CD8-positive, alpha-beta memory T cell (primary cell): ENCODE data around the gene AK1. TPM values are rescaled to one million over a fixed set of nuclear protein-coding genes. Genes with fewer than 3 reads are reported as not detected.

Experiments
- CTCF ChIA-PET: fragments of 350-600 bp; sonication (Branson Sonifier 250); formaldehyde crosslinking; loops from one replicate; lab custom pipeline; 2021; ENCODE audit warnings: antibody characterized with exemption; lab: Charles Lee
- POLR2A ChIA-PET: fragments of 350-600 bp; sonication (Branson Sonifier 250); formaldehyde crosslinking; loops from one replicate; lab custom pipeline; 2021; ENCODE audit warnings: antibody characterized with exemption; lab: Charles Lee
- DNase-seq, 5 donors: peaks; one replicate each; pipeline versions ENCODE4 v3.0.0 to v3.0.0-alpha.2; 2020 to 2022; ENCODE audit warnings: mixed read lengths in 1 of 5
- H3K27ac ChIP-seq: one replicate; pipeline ENCODE4 v1.7.0; 2013; ENCODE audit warnings: low read depth, mild to moderate bottlenecking, low read length, moderate library complexity
- H3K27me3 ChIP-seq: 2 replicates; pipeline ENCODE4 v1.7.0; 2013; ENCODE audit warnings: low read length, mild to moderate bottlenecking; ENCODE audit not compliant: insufficient read depth, poor library complexity, severe bottlenecking
- H3K36me3 ChIP-seq: 2 replicates; pipeline ENCODE4 v1.7.0; 2013; ENCODE audit warnings: mild to moderate bottlenecking, low read length, moderate library complexity; ENCODE audit not compliant: insufficient read depth
- H3K4me1 ChIP-seq: 2 replicates; pipeline ENCODE4 v1.7.0; 2013; ENCODE audit warnings: mild to moderate bottlenecking, low read length, moderate library complexity; ENCODE audit not compliant: insufficient read depth
- H3K4me3 ChIP-seq: 2 replicates; pipeline ENCODE4 v1.7.0; 2013; ENCODE audit warnings: mild to moderate bottlenecking, low read length
- H3K9me3 ChIP-seq: 2 replicates; pipeline ENCODE4 v1.7.0; 2013; ENCODE audit warnings: mild to moderate bottlenecking, low read length
- H3K27ac Mint-ChIP-seq, 8 donors: one replicate each; pipeline ENCODE4 v1.8.0; 2020 to 2021; ENCODE audit warnings: mixed read lengths in 8 of 8, mild to moderate bottlenecking in 6 of 8, inconsistent platforms in 3 of 8, moderate library complexity in 3 of 8
- H3K27me3 Mint-ChIP-seq, 2 donors: one replicate each; pipeline ENCODE4 v1.8.0; 2020 to 2021; ENCODE audit warnings: mixed read lengths in 2 of 2, mild to moderate bottlenecking in 1 of 2, moderate library complexity in 1 of 2
- H3K36me3 Mint-ChIP-seq, 3 donors: one replicate each; pipeline ENCODE4 v1.8.0; 2020 to 2021; ENCODE audit warnings: mixed read lengths in 3 of 3, inconsistent platforms in 1 of 3, mild to moderate bottlenecking in 1 of 3
- H3K4me1 Mint-ChIP-seq, 3 donors: one replicate each; pipeline ENCODE4 v1.8.0; 2020 to 2021; ENCODE audit warnings: mixed read lengths in 3 of 3, inconsistent platforms in 1 of 3, mild to moderate bottlenecking in 1 of 3
- H3K4me3 Mint-ChIP-seq, 7 donors: one replicate each; pipeline ENCODE4 v1.8.0; 2020 to 2021; ENCODE audit warnings: mixed read lengths in 7 of 7, mild to moderate bottlenecking in 6 of 7, moderate library complexity in 4 of 7, inconsistent platforms in 2 of 7
- H3K9me3 Mint-ChIP-seq, 5 donors: one replicate each; pipeline ENCODE4 v1.8.0; 2020 to 2022; ENCODE audit warnings: mixed read lengths in 5 of 5, mild to moderate bottlenecking in 3 of 5, moderate library complexity in 2 of 5, inconsistent platforms in 1 of 5
- polyA plus RNA-seq: library from polyadenylated mRNA; unstranded; fragments of 300-500 nt; fragmentation: Illumina TruSeq; gene quantifications from one replicate; pipeline ENCODE4 v1.2.3, GENCODE V29; 2021
- total RNA-seq, 2 experiments: library from RNA; stranded (reverse); gene quantifications; one replicate each; pipeline ENCODE4 v1.2.3, GENCODE V29; 2021

AK1 gene
- total and polyA plus RNA-seq, 3 experiments from 2014 or later: 0.23 to 20.0 (median 15.8) TPM

DNA sequence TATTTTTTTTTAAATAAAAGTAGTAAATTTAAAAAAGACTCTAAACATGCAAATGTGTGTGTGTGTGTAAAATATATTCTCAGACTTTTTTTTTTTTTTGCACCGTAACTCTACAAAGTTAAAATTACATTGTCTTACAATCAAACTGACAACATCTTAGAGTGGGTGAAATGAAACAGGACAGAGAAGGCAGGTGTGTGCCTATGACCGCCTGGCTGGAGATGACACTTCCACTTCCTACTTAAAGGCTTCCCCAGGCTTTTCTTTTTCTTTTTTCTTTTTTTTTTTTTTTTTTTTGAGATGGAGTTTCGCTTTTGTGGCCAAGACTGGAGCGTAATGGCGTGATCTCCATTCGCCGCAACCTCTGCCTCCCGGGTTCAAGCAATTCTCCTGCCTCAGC is 2.7 kb upstream of the AK1 start:
- ChIA-PET CTCF (no interaction called here), POLR2A (interaction anchor here (0.7 kb wide), 1 partner anchor 88 kb away, joined by 4 read pairs; no protein-coding TSS in a partner anchor)
- H3K36me3 Mint-ChIP-seq: peaks cover 1 to 24% (median 4%) of the 10 kb centered on the region in 3 donors
- H3K9me3 Mint-ChIP-seq: no peaks in the 10 kb centered on the region
- Histone ChIP-seq H3K4me1 (peaks cover 5% of the 10 kb centered on the region), H3K27me3 (no peaks in the 10 kb centered on the region), H3K36me3 (no peaks in the 10 kb centered on the region), H3K4me3 (no peak overlapping the region), H3K9me3 (no peaks in the 10 kb centered on the region), H3K27ac (no peak overlapping the region)
- no peak for DNase-seq
- H3K4me1 Mint-ChIP-seq: peaks cover 9 to 34% (median 10%) of the 10 kb centered on the region in 3 donors
- peaks cover 0 to 5% of the 10 kb centered on the region in 2 donors for H3K27me3 Mint-ChIP-seq
- no peak overlapping the region for H3K4me3 Mint-ChIP-seq
- H3K27ac Mint-ChIP-seq: no peak overlapping the region

- POLR2A ChIA-PET: interaction anchor here (0.5 kb wide), 1 partner anchor 41 kb away, joined by 3 read pairs; no protein-coding TSS in a partner anchor
- peaks cover 1 to 11% (median 4%) of the 10 kb centered on the region in 3 donors for H3K36me3 Mint-ChIP-seq
- Histone ChIP-seq H3K9me3 (no peaks in the 10 kb centered on the region), H3K27me3 (no peaks in the 10 kb centered on the region), H3K27ac (no peak overlapping the region), H3K4me3 (no peak overlapping the region), H3K4me1 (peaks cover 5% of the 10 kb centered on the region), H3K36me3 (no peaks in the 10 kb centered on the region)
- H3K4me3 Mint-ChIP-seq: no peak overlapping the region
- DNase-seq: no peak
- no peaks in the 10 kb centered on the region for H3K9me3 Mint-ChIP-seq
- H3K27ac Mint-ChIP-seq: peak overlapping the region in 1 of 8 donors; percentile 88
- H3K27me3 Mint-ChIP-seq: peaks cover 0 to 5% of the 10 kb centered on the region in 2 donors
- peaks cover 3 to 21% (median 4%) of the 10 kb centered on the region in 3 donors for H3K4me1 Mint-ChIP-seq
- CTCF ChIA-PET: no interaction called here
Measured at GRCh38 chr9:127878652-127879390, 1.3 kb upstream of the AK1 start.

DNA sequence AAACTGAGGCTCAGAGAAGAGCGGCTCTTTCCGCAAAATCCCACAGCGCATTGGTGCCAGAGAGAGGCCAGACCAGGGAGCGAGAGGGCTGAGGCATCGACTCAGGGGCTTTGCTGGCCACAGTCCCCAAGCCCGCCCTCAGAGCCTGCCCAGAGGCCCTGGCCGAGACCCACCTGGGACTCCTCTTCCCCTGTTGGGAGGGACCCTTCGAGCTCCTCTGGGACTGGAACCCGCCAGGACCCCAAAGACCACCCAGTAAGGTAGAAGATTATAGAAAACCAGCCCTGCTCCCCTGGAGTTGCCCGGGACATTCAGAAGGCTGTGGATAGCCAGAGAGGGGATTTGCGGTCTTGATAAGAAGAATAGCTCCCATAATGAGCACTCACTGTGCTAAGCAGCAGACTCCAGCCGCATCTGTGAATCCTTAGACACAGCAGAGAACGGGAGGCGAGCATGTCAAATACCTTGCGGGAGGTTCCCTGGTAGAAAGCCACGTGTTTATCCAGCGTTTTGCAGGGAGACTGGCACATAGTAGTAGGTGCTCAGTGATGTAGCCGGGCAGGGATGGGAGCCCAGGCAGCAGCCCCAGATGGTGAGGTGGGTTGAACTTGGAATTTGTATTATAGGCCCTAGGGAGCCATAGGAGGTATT is 651 bp upstream of the AK1 start:
- Mint-ChIP-seq H3K4me3 (peak overlapping the region in 2 of 7 donors; percentile 26 to 44), H3K27ac (peak overlapping the region in 1 of 8 donors; percentile 66), H3K4me1 (peaks cover 2 to 21% (median 4%) of the 10 kb centered on the region in 3 donors), H3K27me3 (peaks cover 0 to 5% of the 10 kb centered on the region in 2 donors), H3K36me3 (peaks cover 1 to 9% (median 4%) of the 10 kb centered on the region in 3 donors), H3K9me3 (no peaks in the 10 kb centered on the region)
- ChIA-PET CTCF (interaction anchor here (1.6 kb wide), 1 partner anchor 11 kb away, joined by 3 read pairs; no protein-coding TSS in a partner anchor), POLR2A (no interaction called here)
- H3K9me3 ChIP-seq: no peaks in the 10 kb centered on the region
- no peaks in the 10 kb centered on the region for H3K36me3 ChIP-seq
- H3K27ac ChIP-seq: no peak overlapping the region
- no peaks in the 10 kb centered on the region for H3K27me3 ChIP-seq
- DNase-seq: no peak
- H3K4me1 ChIP-seq: peaks cover 5% of the 10 kb centered on the region
- H3K4me3 ChIP-seq: no peak overlapping the region

DNA sequence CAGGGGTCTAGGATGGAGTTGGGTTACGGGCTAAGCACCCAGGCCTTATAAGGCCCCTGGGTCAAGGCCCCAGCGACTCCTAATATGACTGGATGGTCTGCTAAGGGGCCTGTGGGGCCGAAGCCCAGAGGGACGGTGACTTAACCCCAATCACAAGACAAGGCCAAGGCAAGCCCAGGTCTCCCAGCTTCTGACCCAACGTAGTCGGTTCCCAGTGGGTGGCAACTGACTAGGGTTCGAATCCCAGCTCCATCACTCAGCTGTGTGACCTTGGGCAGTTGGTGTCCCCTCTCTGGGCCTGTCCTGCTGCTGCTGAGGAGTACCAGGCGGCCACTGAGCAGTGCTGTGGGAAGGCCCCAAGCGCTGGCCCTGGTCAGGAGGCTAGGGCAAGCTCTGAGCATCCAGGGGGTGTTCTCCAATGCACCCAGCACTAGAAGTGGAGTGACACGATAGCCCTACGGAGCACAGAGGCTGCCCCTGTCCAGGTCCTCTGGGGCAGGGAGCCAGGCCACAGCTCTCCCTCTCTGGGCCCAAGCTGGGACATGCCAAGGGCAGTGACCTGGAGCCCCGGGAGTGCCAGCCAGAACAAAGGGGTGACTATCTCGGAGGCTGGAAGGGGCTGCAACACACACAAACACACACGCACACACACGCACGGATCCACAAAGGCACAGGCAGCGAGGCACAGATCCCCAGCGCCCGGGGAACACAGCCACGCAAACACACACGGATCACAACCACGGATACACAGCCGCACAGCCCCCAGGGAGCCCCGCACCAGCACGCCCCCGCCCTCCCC is 512 bp downstream of the AK1 start:
- Histone ChIP-seq H3K27ac (no peak overlapping the region), H3K9me3 (no peaks in the 10 kb centered on the region), H3K4me3 (no peak overlapping the region), H3K36me3 (no peaks in the 10 kb centered on the region), H3K4me1 (peaks cover 5% of the 10 kb centered on the region), H3K27me3 (no peaks in the 10 kb centered on the region)
- ChIA-PET CTCF (interaction anchor here (1.3 to 1.7 kb wide), 4 partner anchors 10 to 142 kb away, joined by 3 to 5 read pairs (median 4); partner anchors contain the start of gene TOR2A), POLR2A (no interaction called here)
- Mint-ChIP-seq H3K4me1 (peaks cover 2 to 16% (median 4%) of the 10 kb centered on the region in 3 donors), H3K27me3 (peaks cover 0 to 5% of the 10 kb centered on the region in 2 donors), H3K9me3 (no peaks in the 10 kb centered on the region), H3K27ac (peak overlapping the region in 1 of 8 donors; percentile 88), H3K4me3 (peak overlapping the region in 4 of 7 donors; percentile 19 to 51 (median 38)), H3K36me3 (peaks cover 1 to 5% (median 4%) of the 10 kb centered on the region in 3 donors)
- DNase-seq: no peak

DNA sequence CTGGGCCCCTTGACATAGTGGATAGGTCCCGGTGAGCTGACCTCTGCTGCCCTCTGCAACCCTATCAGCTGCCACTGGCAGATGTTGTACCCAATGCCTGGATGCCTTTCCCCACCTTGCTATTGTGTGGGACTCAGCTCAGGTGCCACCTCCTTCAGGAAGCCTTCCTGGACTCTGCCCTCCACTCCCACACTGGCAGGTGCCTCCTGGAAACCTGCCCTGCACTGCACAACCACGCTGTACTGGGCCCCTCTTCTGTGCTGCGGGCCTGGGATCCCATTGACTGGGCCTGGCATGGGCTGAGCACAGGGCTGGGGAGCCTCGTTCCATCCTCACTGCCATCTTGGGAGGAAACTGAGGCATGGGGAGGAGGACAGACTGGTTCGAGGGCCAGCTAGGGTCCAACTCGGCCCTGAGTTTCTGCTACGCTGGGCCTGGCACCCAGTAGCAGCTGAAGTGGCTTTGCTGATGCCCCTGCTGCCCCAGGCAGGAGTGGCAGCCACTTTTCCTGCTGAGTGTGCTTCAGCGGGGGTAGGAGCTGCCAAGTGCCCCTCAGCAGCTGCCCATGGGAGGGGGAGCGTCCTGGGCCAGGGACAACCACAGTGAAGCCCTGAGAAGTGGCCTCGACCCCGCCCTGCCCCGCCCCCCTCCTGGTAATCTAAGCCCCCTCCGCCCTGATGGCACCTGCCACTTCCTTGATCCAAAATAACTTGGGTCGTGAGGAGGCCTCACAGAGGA is 1.3 kb downstream of the AK1 start:
- H3K27me3 Mint-ChIP-seq: peaks cover 0 to 5% of the 10 kb centered on the region in 2 donors
- H3K27ac Mint-ChIP-seq: peak overlapping the region in 2 of 8 donors; percentile 55 to 84
- no peaks in the 10 kb centered on the region for H3K36me3 ChIP-seq
- ChIA-PET CTCF (interaction anchor here (1.3 to 1.7 kb wide), 3 partner anchors 19 to 141 kb away, joined by 4 to 5 read pairs (median 4); partner anchors contain the start of gene TOR2A), POLR2A (no interaction called here)
- H3K4me3 ChIP-seq: no peak overlapping the region
- no peak overlapping the region for H3K4me3 Mint-ChIP-seq
- DNase-seq: no peak
- no peaks in the 10 kb centered on the region for H3K9me3 ChIP-seq
- peaks cover 2 to 16% (median 4%) of the 10 kb centered on the region in 3 donors for H3K4me1 Mint-ChIP-seq
- no peaks in the 10 kb centered on the region for H3K27me3 ChIP-seq
- no peaks in the 10 kb centered on the region for H3K9me3 Mint-ChIP-seq
- no peak overlapping the region for H3K27ac ChIP-seq
- peaks cover 5% of the 10 kb centered on the region for H3K4me1 ChIP-seq
- peaks cover under 1 to 4% (median 4%) of the 10 kb centered on the region in 3 donors for H3K36me3 Mint-ChIP-seq

GRCh38 chr9:127875306-127875966 is 2.0 kb downstream of the AK1 start:
- H3K27ac ChIP-seq: peak overlapping the region; percentile 38
- no peak overlapping the region for H3K4me3 ChIP-seq
- Mint-ChIP-seq H3K9me3 (no peaks in the 10 kb centered on the region), H3K4me3 (no peak overlapping the region), H3K36me3 (peaks cover 0 to 4% (median 4%) of the 10 kb centered on the region in 3 donors), H3K27ac (peak overlapping the region in 3 of 8 donors; percentile 10 to 84 (median 42)), H3K4me1 (peaks cover 2 to 16% (median 4%) of the 10 kb centered on the region in 3 donors), H3K27me3 (peaks cover 0 to 5% of the 10 kb centered on the region in 2 donors)
- ChIA-PET POLR2A (no interaction called here), CTCF (interaction anchor here (1.3 to 1.5 kb wide), 2 partner anchors 19 to 46 kb away, joined by 4 read pairs; no protein-coding TSS in a partner anchor)
- H3K4me1 ChIP-seq: peaks cover 5% of the 10 kb centered on the region
- no peaks in the 10 kb centered on the region for H3K9me3 ChIP-seq
- H3K27me3 ChIP-seq: no peaks in the 10 kb centered on the region
- DNase-seq: no peak
- no peaks in the 10 kb centered on the region for H3K36me3 ChIP-seq
